Measurements from ENCODE around the gene LSM12. TPM values are rescaled to one million over a fixed set of nuclear protein-coding genes. Genes with fewer than 3 reads are reported as not detected.

The LSM12 gene
- total RNA-seq, 2 donors from 2014 or later = 24.9 to 30.8 TPM

DNA sequence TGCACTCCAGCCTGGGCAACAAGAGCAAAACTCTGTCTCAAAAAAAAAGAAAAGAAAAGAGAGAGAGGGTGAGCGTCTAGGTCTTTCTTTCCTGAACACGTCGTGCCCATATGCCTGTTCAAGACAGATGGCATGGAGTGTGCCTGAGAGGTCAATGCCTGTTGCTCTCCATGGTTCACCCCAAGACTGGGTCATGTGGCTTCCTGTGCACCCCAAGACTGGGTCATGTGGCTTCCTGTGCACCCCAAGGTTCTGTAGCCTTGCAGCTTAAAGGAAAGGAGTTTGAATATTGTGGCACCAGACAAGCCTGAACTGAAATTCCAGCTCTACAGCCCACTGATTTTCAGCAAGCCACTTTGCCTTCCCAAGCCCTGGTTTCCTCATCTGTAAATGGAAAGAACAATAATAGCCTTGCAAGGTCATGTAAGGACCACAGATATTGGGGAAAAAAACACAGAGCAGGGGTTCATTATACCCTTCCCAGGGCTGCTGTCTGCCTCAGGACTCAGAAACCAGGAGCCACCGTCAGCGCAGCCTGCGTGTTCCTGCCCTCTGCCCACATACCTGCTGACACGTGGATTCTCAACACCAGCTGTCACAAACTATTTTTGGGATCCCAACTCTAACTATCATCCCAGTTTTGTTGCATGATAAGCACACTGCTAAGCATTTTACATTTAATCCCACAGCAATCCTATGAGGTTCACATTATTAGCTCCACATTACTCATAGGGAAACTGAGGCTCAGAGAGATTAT lies 80.1 kb downstream of the LSM12 start:
- Histone ChIP-seq H3K4me3 (no peak overlapping the region), H3K36me3 (no peaks in the 10 kb centered on the region), H3K4me1 (ENCODE audit: control insufficient read depth in 1 of 2, low read depth in 2 of 2) (peaks cover 6 to 10% of the 10 kb centered on the region in 2 donors), H3K27ac (no peak overlapping the region), H3K9me3 (no peaks in the 10 kb centered on the region), H3K27me3 (replicated peaks; ENCODE audit: insufficient read depth) (peaks cover 18% of the 10 kb centered on the region)
- DNase-seq (ENCODE audit: low spot score) (no peak), ATAC-seq (ENCODE audit: insufficient number of reproducible peaks, low FRiP score, low read depth) (no peak)
- TF ChIP-seq, protein P1, sequence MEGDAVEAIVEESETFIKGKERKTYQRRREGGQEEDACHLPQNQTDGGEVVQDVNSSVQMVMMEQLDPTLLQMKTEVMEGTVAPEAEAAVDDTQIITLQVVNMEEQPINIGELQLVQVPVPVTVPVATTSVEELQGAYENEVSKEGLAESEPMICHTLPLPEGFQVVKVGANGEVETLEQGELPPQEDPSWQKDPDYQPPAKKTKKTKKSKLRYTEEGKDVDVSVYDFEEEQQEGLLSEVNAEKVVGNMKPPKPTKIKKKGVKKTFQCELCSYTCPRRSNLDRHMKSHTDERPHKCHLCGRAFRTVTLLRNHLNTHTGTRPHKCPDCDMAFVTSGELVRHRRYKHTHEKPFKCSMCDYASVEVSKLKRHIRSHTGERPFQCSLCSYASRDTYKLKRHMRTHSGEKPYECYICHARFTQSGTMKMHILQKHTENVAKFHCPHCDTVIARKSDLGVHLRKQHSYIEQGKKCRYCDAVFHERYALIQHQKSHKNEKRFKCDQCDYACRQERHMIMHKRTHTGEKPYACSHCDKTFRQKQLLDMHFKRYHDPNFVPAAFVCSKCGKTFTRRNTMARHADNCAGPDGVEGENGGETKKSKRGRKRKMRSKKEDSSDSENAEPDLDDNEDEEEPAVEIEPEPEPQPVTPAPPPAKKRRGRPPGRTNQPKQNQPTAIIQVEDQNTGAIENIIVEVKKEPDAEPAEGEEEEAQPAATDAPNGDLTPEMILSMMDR (IDR thresholded peaks at IDR 0.05) = no peak

DNA sequence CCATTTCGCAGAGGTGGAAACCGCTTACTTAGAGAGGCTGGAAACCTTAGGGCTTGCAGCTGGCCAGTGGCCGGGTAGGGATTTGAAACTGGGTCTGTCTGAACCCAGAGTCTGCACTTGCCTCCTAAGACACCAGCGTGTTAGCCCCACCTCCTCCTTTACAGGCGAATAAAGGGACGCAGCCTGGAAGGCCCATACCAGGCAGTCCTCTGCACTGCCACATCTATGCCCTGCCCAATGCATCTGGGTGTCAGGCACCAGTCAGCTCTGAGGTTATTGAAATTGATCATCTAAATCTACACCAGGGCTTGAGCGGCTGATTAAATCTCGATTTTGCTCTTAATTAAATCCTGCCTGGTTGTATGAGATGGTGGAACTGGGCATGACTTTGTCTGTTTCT lies 82.0 kb downstream of the LSM12 start:
- TF ChIP-seq, protein P1 (IDR thresholded peaks at IDR 0.05) = no peak
- ATAC-seq (ENCODE audit: insufficient number of reproducible peaks, low FRiP score, low read depth) (no peak), DNase-seq (ENCODE audit: low spot score) (no peak)
- Histone ChIP-seq H3K27me3 (replicated peaks; ENCODE audit: insufficient read depth) (peaks cover 18% of the 10 kb centered on the region), H3K4me3 (peak overlapping the region; percentile 65), H3K9me3 (no peaks in the 10 kb centered on the region), H3K27ac (no peak overlapping the region), H3K36me3 (no peaks in the 10 kb centered on the region), H3K4me1 (ENCODE audit: control insufficient read depth in 1 of 2, low read depth in 2 of 2) (peaks cover 6 to 10% of the 10 kb centered on the region in 2 donors)

Other genes starting within 250 kb of the LSM12 start
- 10 to 100 TPM; 32.8 to 73.8 TPM for gene MPP3, start 233.5 kb downstream of the LSM12 start, total RNA-seq
- 1 to 10 TPM in 1 of 2 donors, under 1 TPM in 1; 0.35 to 3.2 TPM for gene CD300LG, start 219.5 kb downstream of the LSM12 start, total RNA-seq
- gene MPP2, start 159.1 kb downstream of the LSM12 start, total RNA-seq = 10 to 100 TPM; 10.7 to 15.0 TPM
- not detected for gene PPY, start 124.2 kb downstream of the LSM12 start, total RNA-seq
- not detected for gene PYY, start 112.7 kb downstream of the LSM12 start, total RNA-seq
- under 1 TPM in 1 of 2 donors, not detected in 1; 0.92 TPM for gene NAGS, start 62.0 kb downstream of the LSM12 start, total RNA-seq
- 10 to 100 TPM; 21.9 to 24.4 TPM for gene TMEM101, start 51.7 kb downstream of the LSM12 start, total RNA-seq
- gene G6PC3, start 4.1 kb upstream of the LSM12 start, total RNA-seq = 10 to 100 TPM; 26.4 to 54.6 TPM
- gene HDAC5, start 57.0 kb upstream of the LSM12 start, total RNA-seq = 100 to 1,000 TPM in 1 of 2 donors, 10 to 100 TPM in 1; 76.9 to 115 TPM
- 1 to 10 TPM in 1 of 2 donors, under 1 TPM in 1; 0.85 to 2.6 TPM for gene HROB, start 75.3 kb upstream of the LSM12 start, total RNA-seq
- gene ASB16, start 104.0 kb upstream of the LSM12 start, total RNA-seq = 1 to 10 TPM; 2.3 to 3.9 TPM
- 10 to 100 TPM; 20.4 to 42.8 TPM for gene TMUB2, start 120.3 kb upstream of the LSM12 start, total RNA-seq
- 10 to 100 TPM; 46.5 to 55.8 TPM for gene ATXN7L3, start 133.2 kb upstream of the LSM12 start, total RNA-seq
- 10 to 100 TPM; 48.2 to 55.4 TPM for gene UBTF, start 153.0 kb upstream of the LSM12 start, total RNA-seq
- under 1 TPM in 1 of 2 donors, not detected in 1; 0.56 TPM for gene SLC4A1, start 201.5 kb upstream of the LSM12 start, total RNA-seq
- under 1 TPM in 1 of 2 donors, not detected in 1; 0.81 TPM for gene RUNDC3A, start 241.9 kb upstream of the LSM12 start, total RNA-seq